Stimulated activated CD4-positive, alpha-beta T cell treated with anti-CD3 and anti-CD28 coated beads, Interleukin-12 subunit alpha, Interleukin-12 subunit beta, amount 100 ng/mL, for 4 hours (primary cell): Measurements from ENCODE around the gene NAXD.
"Not testable (repeated sequence)": the region's sequence is repeated elsewhere in the genome, so short reads cannot be mapped to it uniquely, and the experiment has no call there.

Experiments used
- DNase-seq: peaks from one replicate; pipeline ENCODE4 v3.0.0-alpha.2; 2020

NAXD gene

GRCh38 chr13:110615322-110616102 is at the start of gene NAXD:
Gene NAXD, plus strand, starts transcription at chr13:110615545. Its CDS starts 57 bp downstream, at chr13:110615602.
- peak; percentile 82 for DNase-seq

- DNase-seq, result no peak
These were observed 49.2 kb upstream of the NAXD start for GRCh38 chr13:110566171-110566570.

GRCh38 chr13:110568612-110569011 is 46.7 kb upstream of the NAXD start:
- DNase-seq, result no peak

GRCh38 chr13:110569962-110570361 is 45.4 kb upstream of the NAXD start:
- not testable (repeated sequence) for DNase-seq

GRCh38 chr13:110570886-110571285 is 44.5 kb upstream of the NAXD start:
- no peak for DNase-seq

- no peak for DNase-seq
These were observed 43.2 kb upstream of the NAXD start for GRCh38 chr13:110571896-110572777.

GRCh38 chr13:110572778-110573118 is 42.6 kb upstream of the NAXD start:
- DNase-seq, result no peak

- DNase-seq, result no peak
These were observed 41.2 kb upstream of the NAXD start for GRCh38 chr13:110574161-110574560.

- DNase-seq, result no peak
These were observed 39.8 kb upstream of the NAXD start for GRCh38 chr13:110575322-110576069.

- no peak for DNase-seq
These were observed 39.3 kb upstream of the NAXD start for GRCh38 chr13:110576070-110576394.

- DNase-seq, result no peak
These were observed 38.4 kb upstream of the NAXD start for GRCh38 chr13:110576736-110577476.

- no peak for DNase-seq
These were observed 37.0 kb upstream of the NAXD start for GRCh38 chr13:110578363-110578762.

GRCh38 chr13:110580800-110581199 is 34.5 kb upstream of the NAXD start:
- DNase-seq, result no peak

- no peak for DNase-seq
These were observed 33.7 kb upstream of the NAXD start for GRCh38 chr13:110581506-110582185.

- DNase-seq, result no peak
These were observed 32.9 kb upstream of the NAXD start for GRCh38 chr13:110582421-110582954.

GRCh38 chr13:110583178-110583865 is 32.0 kb upstream of the NAXD start:
- DNase-seq, result no peak

GRCh38 chr13:110589793-110590390 is 25.5 kb upstream of the NAXD start:
- no peak for DNase-seq

- no peak for DNase-seq
These were observed 24.8 kb upstream of the NAXD start for GRCh38 chr13:110590577-110590976.

- no peak for DNase-seq
These were observed 22.7 kb upstream of the NAXD start for GRCh38 chr13:110592665-110593064.

GRCh38 chr13:110593430-110594130 is 21.8 kb upstream of the NAXD start:
- no peak for DNase-seq
